Prostate gland (tissue), 2 donors: ENCODE measurements around the gene FBN3.

Experiments used
- CTCF ChIP-seq, 4 experiments: fragments of 200-600 bp in 2 of 4; fragments of 450-650 bp in 2 of 4; sonication (generic) in 2 of 4; IDR thresholded peaks; 1 replicate in 3 of 4; 2 replicates in 1 of 4; pipeline ENCODE4 v1.5.1; 2016 to 2019; ENCODE audit warnings: antibody characterized with exemption in 4 of 4, mild to moderate bottlenecking in 2 of 4, moderate library complexity in 2 of 4
- POLR2A ChIP-seq: fragments of 450-650 bp; IDR thresholded peaks from one replicate; pipeline ENCODE4 v1.6.1; 2016; ENCODE audit warnings: antibody characterized with exemption, mild to moderate bottlenecking

- TF ChIP-seq POLR2A (no peak), CTCF (IDR thresholded peaks at IDR 0.05) (no peak)
Measured at GRCh38 chr19:8095354-8095886, 54.0 kb downstream of the FBN3 start.
